C4-2B (cell line): Measurements from ENCODE around the gene FMO5.

Source experiments
- H3K27ac ChIP-seq: fragments of 450-650 bp; 2 replicates; pipeline ENCODE4 v1.5.1; 2017
- ZFX ChIP-seq: fragments of 450-650 bp; IDR thresholded peaks from 2 replicates; pipeline ENCODE4 v1.6.1; 2017
- TF ChIP-seq, protein P1 (sequence below): fragments of 450-650 bp; conservative IDR thresholded peaks from 2 replicates; pipeline ENCODE4 v1.5.1; 2017; ENCODE audit warnings: mild to moderate bottlenecking

FMO5 gene

DNA sequence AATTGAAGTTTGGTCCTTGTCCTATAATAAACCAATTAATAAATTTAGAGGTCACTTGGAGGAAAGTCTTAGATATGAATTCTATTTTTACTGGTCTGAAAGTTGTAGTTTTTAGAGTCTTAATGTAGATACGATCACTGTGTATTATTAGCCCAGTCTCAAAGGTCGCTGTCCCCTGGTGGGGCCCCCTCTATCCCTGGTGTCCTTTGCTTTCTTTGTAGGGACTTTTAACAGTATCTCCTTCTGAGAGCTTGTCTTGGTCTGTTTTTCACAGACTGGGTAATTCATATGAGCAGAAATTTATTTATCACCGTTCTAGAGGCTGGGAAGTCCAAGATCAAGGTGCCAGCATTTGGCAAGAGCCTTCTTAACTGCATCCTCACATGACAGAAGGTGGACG is 35.8 kb upstream of the FMO5 start:
- TF ChIP-seq, protein P1, sequence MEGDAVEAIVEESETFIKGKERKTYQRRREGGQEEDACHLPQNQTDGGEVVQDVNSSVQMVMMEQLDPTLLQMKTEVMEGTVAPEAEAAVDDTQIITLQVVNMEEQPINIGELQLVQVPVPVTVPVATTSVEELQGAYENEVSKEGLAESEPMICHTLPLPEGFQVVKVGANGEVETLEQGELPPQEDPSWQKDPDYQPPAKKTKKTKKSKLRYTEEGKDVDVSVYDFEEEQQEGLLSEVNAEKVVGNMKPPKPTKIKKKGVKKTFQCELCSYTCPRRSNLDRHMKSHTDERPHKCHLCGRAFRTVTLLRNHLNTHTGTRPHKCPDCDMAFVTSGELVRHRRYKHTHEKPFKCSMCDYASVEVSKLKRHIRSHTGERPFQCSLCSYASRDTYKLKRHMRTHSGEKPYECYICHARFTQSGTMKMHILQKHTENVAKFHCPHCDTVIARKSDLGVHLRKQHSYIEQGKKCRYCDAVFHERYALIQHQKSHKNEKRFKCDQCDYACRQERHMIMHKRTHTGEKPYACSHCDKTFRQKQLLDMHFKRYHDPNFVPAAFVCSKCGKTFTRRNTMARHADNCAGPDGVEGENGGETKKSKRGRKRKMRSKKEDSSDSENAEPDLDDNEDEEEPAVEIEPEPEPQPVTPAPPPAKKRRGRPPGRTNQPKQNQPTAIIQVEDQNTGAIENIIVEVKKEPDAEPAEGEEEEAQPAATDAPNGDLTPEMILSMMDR: no peak
- no peak for TF ChIP-seq ZFX
- H3K27ac ChIP-seq: no peak overlapping the region

DNA sequence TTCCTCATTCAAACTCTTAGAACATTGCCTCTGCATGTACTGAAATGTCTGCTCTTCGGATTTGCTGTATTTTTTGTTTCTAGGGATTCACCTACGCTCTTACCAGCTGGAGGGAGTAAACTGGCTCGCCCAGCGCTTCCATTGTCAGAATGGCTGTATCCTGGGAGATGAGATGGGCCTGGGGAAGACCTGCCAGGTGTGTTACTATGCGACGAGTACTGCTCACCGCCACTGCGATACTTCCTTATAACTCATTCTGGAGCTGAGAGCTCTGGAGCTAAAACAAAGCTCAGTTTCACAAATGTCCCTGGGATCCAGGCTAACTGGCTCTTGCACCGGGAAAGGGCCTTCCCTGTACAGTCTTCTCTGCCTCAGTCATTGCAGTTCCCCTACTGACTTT is 27.4 kb upstream of the FMO5 start:
- TF ChIP-seq ZFX: no peak
- TF ChIP-seq, protein P1: no peak
- H3K27ac ChIP-seq: no peak overlapping the region

GRCh38 chr1:147247656-147248238 is 22.6 kb upstream of the FMO5 start:
- no peak overlapping the region for H3K27ac ChIP-seq
- TF ChIP-seq ZFX: no peak
- TF ChIP-seq, protein P1: no peak

GRCh38 chr1:147246910-147247655 is 21.9 kb upstream of the FMO5 start:
- TF ChIP-seq, protein P1: no peak
- no peak for TF ChIP-seq ZFX
- H3K27ac ChIP-seq: no peak overlapping the region

GRCh38 chr1:147246044-147246690 is 21.0 kb upstream of the FMO5 start:
- no peak overlapping the region for H3K27ac ChIP-seq
- TF ChIP-seq, protein P1: no peak
- no peak for TF ChIP-seq ZFX

DNA sequence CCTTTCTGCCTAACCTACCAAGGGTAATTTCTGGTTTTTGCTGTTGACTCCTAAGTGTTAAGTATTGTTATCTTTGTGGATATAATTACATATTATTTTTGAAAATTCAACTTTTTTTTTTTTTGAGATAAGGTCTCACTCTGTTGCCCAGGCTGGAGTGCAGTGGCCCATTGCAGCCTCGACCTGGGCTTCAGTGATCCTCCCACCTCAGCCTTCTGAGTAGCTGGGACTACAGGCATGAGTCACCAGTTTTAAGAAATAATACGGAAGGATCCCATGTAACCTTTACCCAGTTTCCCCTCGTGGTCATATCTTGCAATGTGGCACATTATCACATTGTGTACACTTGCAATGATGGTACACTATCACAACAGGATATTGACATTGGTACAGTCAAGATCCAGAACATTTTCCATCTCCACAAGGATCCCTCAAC is 20.5 kb upstream of the FMO5 start:
- H3K27ac ChIP-seq: no peak overlapping the region
- TF ChIP-seq ZFX: no peak
- TF ChIP-seq, protein P1: no peak

- H3K27ac ChIP-seq: no peak overlapping the region
- no peak for TF ChIP-seq ZFX
- TF ChIP-seq, protein P1: no peak
Measured at GRCh38 chr1:147245129-147245528, 20.0 kb upstream of the FMO5 start.
